ENCODE results near the gene RASAL3.

DNA sequence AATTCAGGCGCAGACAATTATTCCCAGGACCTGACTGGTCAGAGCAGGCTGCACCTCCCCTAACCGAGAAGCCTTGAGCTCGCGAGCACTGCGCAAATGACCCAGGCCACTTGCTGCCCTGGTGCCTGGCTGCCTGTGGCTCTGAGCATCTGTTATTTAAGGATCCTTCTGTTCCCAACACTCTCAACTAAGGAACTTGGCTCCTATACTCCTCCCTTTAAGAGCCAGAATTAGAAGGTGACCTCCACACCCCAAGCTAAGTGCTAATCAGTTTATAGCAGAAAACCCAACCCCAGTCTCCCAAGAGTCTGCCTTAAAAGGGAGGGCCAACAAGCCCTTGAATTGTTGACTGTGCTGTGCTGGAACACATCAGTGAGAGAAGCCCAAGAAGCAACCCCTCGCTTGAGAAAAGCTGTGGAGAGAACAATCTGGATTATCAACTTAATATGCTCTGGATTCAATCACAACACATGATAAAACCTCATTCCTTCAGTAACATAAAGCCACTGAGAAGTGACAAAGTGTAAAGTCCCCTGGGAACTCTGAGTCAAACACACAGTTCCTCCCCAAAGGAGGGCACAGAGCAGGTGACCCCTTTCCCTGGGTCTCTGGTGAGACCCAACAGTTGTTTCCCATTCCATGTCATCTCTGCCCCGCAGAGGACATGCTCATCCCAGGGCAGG is 60.1 kb downstream of the RASAL3 start:
- TF ChIP-seq PATZ1 (CRISPR knock-in tag; IDR thresholded peaks at IDR 0.05; ENCODE audit: borderline replicate concordance) = no peak
- no peak for TF ChIP-seq RARB (CRISPR knock-in tag; IDR thresholded peaks at IDR 0.05)
- no peak for TF ChIP-seq ZNF8 (CRISPR knock-in tag; IDR thresholded peaks at IDR 0.05)
- TF ChIP-seq ZFP3 (CRISPR knock-in tag; IDR thresholded peaks at IDR 0.05) = no peak
- TF ChIP-seq ARNTL (CRISPR knock-in tag; IDR thresholded peaks at IDR 0.05; ENCODE audit: borderline replicate concordance, low read depth) = no peak
- no peak for TF ChIP-seq BACH2 (CRISPR knock-in tag; IDR thresholded peaks at IDR 0.05; ENCODE audit: borderline replicate concordance)
- no peak for TF ChIP-seq TOX (CRISPR knock-in tag; IDR thresholded peaks at IDR 0.05; ENCODE audit: borderline replicate concordance)
- TF ChIP-seq, protein P1, sequence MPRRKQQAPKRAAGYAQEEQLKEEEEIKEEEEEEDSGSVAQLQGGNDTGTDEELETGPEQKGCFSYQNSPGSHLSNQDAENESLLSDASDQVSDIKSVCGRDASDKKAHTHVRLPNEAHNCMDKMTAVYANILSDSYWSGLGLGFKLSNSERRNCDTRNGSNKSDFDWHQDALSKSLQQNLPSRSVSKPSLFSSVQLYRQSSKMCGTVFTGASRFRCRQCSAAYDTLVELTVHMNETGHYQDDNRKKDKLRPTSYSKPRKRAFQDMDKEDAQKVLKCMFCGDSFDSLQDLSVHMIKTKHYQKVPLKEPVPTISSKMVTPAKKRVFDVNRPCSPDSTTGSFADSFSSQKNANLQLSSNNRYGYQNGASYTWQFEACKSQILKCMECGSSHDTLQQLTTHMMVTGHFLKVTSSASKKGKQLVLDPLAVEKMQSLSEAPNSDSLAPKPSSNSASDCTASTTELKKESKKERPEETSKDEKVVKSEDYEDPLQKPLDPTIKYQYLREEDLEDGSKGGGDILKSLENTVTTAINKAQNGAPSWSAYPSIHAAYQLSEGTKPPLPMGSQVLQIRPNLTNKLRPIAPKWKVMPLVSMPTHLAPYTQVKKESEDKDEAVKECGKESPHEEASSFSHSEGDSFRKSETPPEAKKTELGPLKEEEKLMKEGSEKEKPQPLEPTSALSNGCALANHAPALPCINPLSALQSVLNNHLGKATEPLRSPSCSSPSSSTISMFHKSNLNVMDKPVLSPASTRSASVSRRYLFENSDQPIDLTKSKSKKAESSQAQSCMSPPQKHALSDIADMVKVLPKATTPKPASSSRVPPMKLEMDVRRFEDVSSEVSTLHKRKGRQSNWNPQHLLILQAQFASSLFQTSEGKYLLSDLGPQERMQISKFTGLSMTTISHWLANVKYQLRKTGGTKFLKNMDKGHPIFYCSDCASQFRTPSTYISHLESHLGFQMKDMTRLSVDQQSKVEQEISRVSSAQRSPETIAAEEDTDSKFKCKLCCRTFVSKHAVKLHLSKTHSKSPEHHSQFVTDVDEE (CRISPR knock-in tag; IDR thresholded peaks at IDR 0.05) = no peak
- TF ChIP-seq ISL1 (CRISPR knock-in tag; IDR thresholded peaks at IDR 0.05) = no peak
- TF ChIP-seq SNAI2 (CRISPR knock-in tag; IDR thresholded peaks at IDR 0.05) = no peak
- TF ChIP-seq ZNF565 (CRISPR knock-in tag; conservative IDR thresholded peaks at IDR 0.05; ENCODE audit: low read depth) = no peak
- TF ChIP-seq ZNF70 (CRISPR knock-in tag; IDR thresholded peaks at IDR 0.05) = no peak
